H9 (cell line): ENCODE measurements around the gene EFCAB6. TPM values are rescaled to one million over a fixed set of nuclear protein-coding genes. Genes with fewer than 3 reads are reported as not detected.

Experiments
- DNase-seq: peaks from one replicate; pipeline ENCODE4 v3.0.0-alpha.2; 2017
- H2AFZ ChIP-seq: one replicate; pipeline ENCODE4 v1.6.1; 2013; ENCODE audit warnings: mild to moderate bottlenecking, low read length, control low read depth, moderate library complexity
- H2AK5ac ChIP-seq: 2 replicates; pipeline ENCODE4 v1.6.1; 2013; ENCODE audit warnings: low read length, control low read depth, mixed read lengths; ENCODE audit not compliant: insufficient read length
- H2BK120ac ChIP-seq: one replicate; pipeline ENCODE4 v1.6.1; 2013; ENCODE audit warnings: low read depth, mild to moderate bottlenecking, low read length, control low read depth, inconsistent platforms; ENCODE audit not compliant: poor library complexity, severe bottlenecking
- H2BK12ac ChIP-seq: 2 replicates; pipeline ENCODE4 v1.6.1; 2013; ENCODE audit warnings: low read length, control low read depth, mixed read lengths, low read depth; ENCODE audit not compliant: insufficient read length
- H2BK15ac ChIP-seq: 2 replicates; pipeline ENCODE4 v1.6.1; 2013; ENCODE audit warnings: low read depth, low read length, control low read depth
- H2BK20ac ChIP-seq: one replicate; pipeline ENCODE4 v1.6.1; 2013; ENCODE audit warnings: low read depth, mild to moderate bottlenecking, low read length, control low read depth, inconsistent platforms; ENCODE audit not compliant: poor library complexity, severe bottlenecking
- H2BK5ac ChIP-seq: 2 replicates; pipeline ENCODE4 v1.6.1; 2013; ENCODE audit warnings: low read length, control low read depth, mixed read lengths; ENCODE audit not compliant: insufficient read length
- H3K14ac ChIP-seq: 2 replicates; pipeline ENCODE4 v1.6.1; 2013; ENCODE audit warnings: low read length, control low read depth; ENCODE audit not compliant: insufficient read depth
- H3K18ac ChIP-seq: 2 replicates; pipeline ENCODE4 v1.6.1; 2013; ENCODE audit warnings: low read depth, mild to moderate bottlenecking, mixed read lengths, low read length, control low read depth; ENCODE audit not compliant: insufficient read length
- H3K23ac ChIP-seq: 2 replicates; pipeline ENCODE4 v1.6.1; 2013; ENCODE audit warnings: low read length, control low read depth, mixed read lengths, low read depth; ENCODE audit not compliant: insufficient read length
- H3K23me2 ChIP-seq: 2 replicates; pipeline ENCODE4 v1.6.1; 2013; ENCODE audit warnings: low read depth, mild to moderate bottlenecking, mixed read lengths, low read length, control low read depth; ENCODE audit not compliant: insufficient read length, poor library complexity, severe bottlenecking
- H3K27ac ChIP-seq: 2 replicates; pipeline ENCODE4 v1.5.1; 2013; ENCODE audit warnings: low read length, control low read depth, mixed read lengths, low read depth; ENCODE audit not compliant: insufficient read length
- H3K27me3 ChIP-seq: 2 replicates; pipeline ENCODE4 v1.6.1; 2013; ENCODE audit warnings: low read length, control low read depth, inconsistent platforms; ENCODE audit not compliant: insufficient read depth
- H3K4ac ChIP-seq: 2 replicates; pipeline ENCODE4 v1.6.1; 2013; ENCODE audit warnings: low read depth, mild to moderate bottlenecking, control low read depth, inconsistent platforms, low read length, moderate library complexity
- H3K4me1 ChIP-seq: 2 replicates; pipeline ENCODE4 v1.6.1; 2013; ENCODE audit warnings: low read length, control low read depth, inconsistent platforms; ENCODE audit not compliant: insufficient read depth
- H3K4me2 ChIP-seq: 2 replicates; pipeline ENCODE4 v1.6.1; 2013; ENCODE audit warnings: low read length, control low read depth, mixed read lengths; ENCODE audit not compliant: insufficient read length, insufficient read depth
- H3K56ac ChIP-seq: 2 replicates; pipeline ENCODE4 v1.6.1; 2013; ENCODE audit warnings: low read depth, mild to moderate bottlenecking, mixed read lengths, low read length, control low read depth; ENCODE audit not compliant: insufficient read length
- H3K79me1 ChIP-seq: 2 replicates; pipeline ENCODE4 v1.6.1; 2013; ENCODE audit warnings: low read depth, mild to moderate bottlenecking, moderate library complexity, low read length, control low read depth, inconsistent platforms; ENCODE audit not compliant: insufficient read depth, poor library complexity, severe bottlenecking
- H3K79me2 ChIP-seq: 2 replicates; pipeline ENCODE4 v1.6.1; 2013; ENCODE audit warnings: low read length, control low read depth, inconsistent platforms; ENCODE audit not compliant: insufficient read depth
- H3K9ac ChIP-seq: 2 replicates; pipeline ENCODE4 v1.6.1; 2013; ENCODE audit warnings: low read length, control low read depth, mixed read lengths; ENCODE audit not compliant: insufficient read length; ENCODE audit errors: extremely low read depth
- H3K9me3 ChIP-seq: one replicate; pipeline ENCODE4 v1.6.1; 2013; ENCODE audit warnings: low read depth, low read length, inconsistent platforms; ENCODE audit not compliant: control insufficient read depth
- H3T11ph ChIP-seq: one replicate; pipeline ENCODE4 v1.6.1; 2013; ENCODE audit warnings: mild to moderate bottlenecking, low read length, control low read depth, inconsistent platforms
- H4K20me1 ChIP-seq: one replicate; pipeline ENCODE4 v1.6.1; 2013; ENCODE audit not compliant: control insufficient read depth, insufficient read length, insufficient read depth
- H4K5ac ChIP-seq: 2 replicates; pipeline ENCODE4 v1.6.1; 2013; ENCODE audit warnings: low read depth, mild to moderate bottlenecking, mixed read lengths, low read length, control low read depth; ENCODE audit not compliant: insufficient read length
- H4K8ac ChIP-seq: replicated peaks from 2 replicates; pipeline ENCODE4 v1.6.1; 2013; ENCODE audit warnings: low read length, control low read depth, mixed read lengths, low read depth; ENCODE audit not compliant: insufficient read length
- H4K91ac ChIP-seq: 2 replicates; pipeline ENCODE4 v1.6.1; 2013; ENCODE audit warnings: low read depth, mild to moderate bottlenecking, moderate library complexity, mixed read lengths, low read length, control low read depth; ENCODE audit not compliant: insufficient read length
- H3K27ac Mint-ChIP-seq, 3 experiments: 2 replicates in 2 of 3; 3 replicates in 1 of 3; pipeline ENCODE4 v1.8.0; 2020 to 2021; ENCODE audit warnings: mixed read lengths in 3 of 3, mild to moderate bottlenecking in 1 of 3, moderate library complexity in 1 of 3
- H3K27me3 Mint-ChIP-seq: 2 replicates; pipeline ENCODE4 v1.8.0; 2021; ENCODE audit warnings: low read depth, mild to moderate bottlenecking, moderate library complexity, mixed read lengths
- H3K36me3 Mint-ChIP-seq, 3 experiments: 2 replicates in 2 of 3; 3 replicates in 1 of 3; pipeline ENCODE4 v1.8.0; 2020 to 2021; ENCODE audit warnings: low read depth in 3 of 3, mixed read lengths in 3 of 3; ENCODE audit not compliant: insufficient read depth in 1 of 3
- H3K4me1 Mint-ChIP-seq, 2 experiments: 2 replicates each; pipeline ENCODE4 v1.8.0; 2020; ENCODE audit warnings: mixed read lengths in 2 of 2
- H3K4me3 Mint-ChIP-seq, 2 experiments: 2 replicates in 1 of 2; 3 replicates in 1 of 2; pipeline ENCODE4 v1.8.0; 2020 to 2021; ENCODE audit warnings: mild to moderate bottlenecking in 2 of 2, mixed read lengths in 2 of 2, moderate library complexity in 1 of 2
- H3K9me3 Mint-ChIP-seq, 2 experiments: 2 replicates in 1 of 2; 3 replicates in 1 of 2; pipeline ENCODE4 v1.8.0; 2020; ENCODE audit warnings: mild to moderate bottlenecking in 2 of 2, mixed read lengths in 2 of 2, moderate library complexity in 1 of 2
- CTCF ChIP-seq: fragments of 200-600 bp; sonication (generic); conservative IDR thresholded peaks from 3 replicates; pipeline ENCODE4 v1.8.0; 2021; ENCODE audit warnings: antibody characterized with exemption, mild to moderate bottlenecking
- WGBS: extraction: QIAGEN DNeasy Blood & Tissue Kit; methylation state at CpG from one replicate; pipeline ENCODE4 v1.1.7; 2013; ENCODE audit warnings: missing lambda C conversion rate, low lambda C conversion rate, mixed read lengths; ENCODE audit not compliant: insufficient read length; ENCODE audit errors: extremely low coverage; 5-methylcytosine and 5-hydroxymethylcytosine counted together
- total RNA-seq: library from RNA; stranded (reverse); gene quantifications from 2 replicates; pipeline ENCODE4 v1.2.1, GENCODE V29; 2021

The EFCAB6 gene
- total RNA-seq, 1 experiment from 2014 or later, result 0.31 TPM

GRCh38 chr22:43493297-43493696 lies 318.8 kb downstream of the EFCAB6 start:
- no peak for TF ChIP-seq CTCF
- H3K27me3 ChIP-seq, result no peaks in the 10 kb centered on the region
- H2BK20ac ChIP-seq, result no peak overlapping the region
- H2AFZ ChIP-seq, result no peak overlapping the region
- no peak overlapping the region for H3K18ac ChIP-seq
- no peak overlapping the region for H3K56ac ChIP-seq
- H4K91ac ChIP-seq, result no peak overlapping the region
- no peaks in the 10 kb centered on the region for H3K4me1 ChIP-seq
- no peak overlapping the region for H3K14ac ChIP-seq
- H3K27ac Mint-ChIP-seq, result no peak overlapping the region
- no peak overlapping the region for H3K4me3 Mint-ChIP-seq
- H3K4me1 Mint-ChIP-seq, result no peaks in the 10 kb centered on the region
- no peaks in the 10 kb centered on the region for H4K20me1 ChIP-seq
- H3K9me3 ChIP-seq, result no peaks in the 10 kb centered on the region
- no CpG with 5 or more reads among the region's 5 CpGs for WGBS
- no peak for DNase-seq
- H3K9me3 Mint-ChIP-seq, result peaks cover 18 to 31% of the 10 kb centered on the region in 2 experiments
- no peak overlapping the region for H3T11ph ChIP-seq
- H2BK5ac ChIP-seq, result no peak overlapping the region
- H2BK15ac ChIP-seq, result no peak overlapping the region
- no peak overlapping the region for H2AK5ac ChIP-seq
- H2BK12ac ChIP-seq, result no peak overlapping the region
- H3K4ac ChIP-seq, result no peak overlapping the region
- no peak overlapping the region for H4K8ac ChIP-seq
- H3K23ac ChIP-seq, result no peak overlapping the region
- H3K27me3 Mint-ChIP-seq, result peaks cover 5% of the 10 kb centered on the region; the same call in 1 of the 2 replicates
- no peaks in the 10 kb centered on the region for H3K23me2 ChIP-seq
- no peak overlapping the region for H4K5ac ChIP-seq
- H2BK120ac ChIP-seq, result no peak overlapping the region
- H3K36me3 Mint-ChIP-seq, result peaks cover 0 to 15% (median 4%) of the 10 kb centered on the region in 3 experiments; a peak in 4 of 7 replicates
- no peak overlapping the region for H3K27ac ChIP-seq
- no peak overlapping the region for H3K9ac ChIP-seq
- H3K79me2 ChIP-seq, result no peaks in the 10 kb centered on the region
- no peak overlapping the region for H3K4me2 ChIP-seq
- H3K79me1 ChIP-seq, result no peaks in the 10 kb centered on the region
